Activated CD4-positive, alpha-beta T cell treated with anti-CD3 and anti-CD28 coated beads, Interleukin-2, amount 50 U/mL, for 4 hours (primary cell): ENCODE measurements around the gene PTMA.
"Not testable (repeated sequence)": the region's sequence is repeated elsewhere in the genome, so short reads cannot be mapped to it uniquely, and the experiment has no call there.

Experiments used
- DNase-seq, 2 experiments: peaks; one replicate each; pipeline ENCODE4 v3.0.0-alpha.2; 2020

Gene PTMA

DNA sequence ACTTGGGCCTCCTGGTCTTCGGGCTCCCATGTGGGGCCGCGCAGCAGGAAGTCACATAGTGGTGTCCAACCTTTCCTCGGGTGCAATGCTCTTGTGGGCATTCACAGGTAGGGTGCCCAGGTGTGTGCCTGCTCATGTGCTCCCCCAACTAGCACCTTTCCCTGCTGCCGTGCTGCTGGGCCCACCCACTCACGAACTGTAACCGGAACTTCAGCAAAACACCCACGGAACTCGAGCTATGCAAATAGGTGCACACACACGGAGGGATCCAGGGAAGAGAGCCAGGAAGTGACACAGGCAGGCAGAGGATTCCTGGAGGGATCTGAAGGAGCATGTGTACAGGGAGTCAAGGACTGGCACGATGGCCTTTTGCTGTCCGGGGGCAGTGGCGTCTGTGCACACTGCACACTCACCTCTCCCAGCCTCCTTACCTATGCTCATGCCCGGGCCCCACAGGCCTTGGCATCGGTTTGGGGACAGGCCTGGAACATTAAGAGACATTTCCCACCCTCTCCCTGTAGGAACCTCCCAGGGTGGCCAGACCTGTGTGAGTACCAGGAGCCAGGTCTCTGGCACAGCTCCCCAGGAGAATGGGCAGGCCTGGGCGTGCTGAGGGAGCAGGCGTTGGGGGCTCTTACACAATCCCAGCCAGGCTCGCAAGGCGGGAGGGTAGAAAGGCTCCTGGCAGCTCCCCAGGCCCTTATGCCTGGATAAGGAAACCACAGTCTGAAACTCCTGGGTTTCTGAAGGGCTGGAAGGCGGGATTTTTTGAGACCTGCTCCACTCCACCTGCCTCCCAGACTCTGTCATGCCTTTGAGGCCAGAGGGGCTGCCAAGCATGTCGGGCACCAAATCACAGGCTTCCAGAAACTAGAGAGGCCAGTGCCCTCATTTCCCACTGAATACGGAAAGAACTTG is 6.6 kb upstream of the PTMA start:
- DNase-seq = no peak

- no peak for DNase-seq
Observed at GRCh38 chr2:231704017-231704416, 4.3 kb upstream of the PTMA start.

DNA sequence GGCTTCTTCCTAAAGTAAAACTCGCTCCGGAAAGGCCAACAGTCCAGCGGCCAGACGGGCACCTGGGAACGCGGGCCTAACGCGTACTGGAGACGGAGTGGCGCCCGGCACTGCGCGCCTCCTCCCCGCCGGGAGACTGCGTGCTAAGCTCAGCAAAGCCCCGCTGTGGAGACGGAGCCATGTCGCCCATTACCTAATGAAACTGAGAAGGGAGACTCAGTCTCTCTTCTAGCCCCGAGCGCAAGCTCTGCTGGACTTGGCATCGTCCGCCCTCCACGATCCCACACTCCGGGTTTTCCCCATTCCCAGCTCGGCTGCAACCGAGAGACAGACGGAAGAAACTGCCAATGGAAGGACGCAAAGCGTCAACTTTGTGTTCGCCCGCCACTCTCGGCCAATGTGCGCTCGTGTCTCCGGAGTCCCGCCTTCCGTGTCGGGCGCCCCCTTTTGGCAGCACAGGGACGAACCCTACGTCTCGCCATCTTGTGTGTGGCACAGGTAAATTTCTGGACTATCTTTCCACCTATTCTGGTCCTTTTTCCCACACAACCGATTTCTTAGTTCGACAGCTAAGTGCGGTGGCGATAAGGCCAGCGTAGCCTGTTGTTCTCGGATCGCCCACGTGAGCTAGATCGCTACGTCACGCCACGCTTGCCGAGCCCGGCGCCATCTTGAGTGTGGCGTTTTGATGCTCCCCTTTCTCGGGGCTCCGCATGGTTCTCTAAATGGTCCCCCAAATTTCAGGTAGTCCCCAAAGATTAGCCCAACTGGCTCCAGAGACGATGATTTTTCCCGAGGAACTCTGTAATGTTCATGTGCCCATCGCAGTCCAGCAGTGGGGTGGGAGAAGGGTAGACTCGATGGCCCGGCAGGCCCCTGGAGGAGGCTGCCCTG is 1.3 kb upstream of the PTMA start:
- peak; percentile 95 for DNase-seq

- peak; percentile 39 to 46 for DNase-seq
Observed at GRCh38 chr2:231707625-231707926, 749 bp upstream of the PTMA start.

GRCh38 chr2:231708773-231709635 is 679 bp downstream of the PTMA start:
- peak; percentile 49 to 55 for DNase-seq

DNA sequence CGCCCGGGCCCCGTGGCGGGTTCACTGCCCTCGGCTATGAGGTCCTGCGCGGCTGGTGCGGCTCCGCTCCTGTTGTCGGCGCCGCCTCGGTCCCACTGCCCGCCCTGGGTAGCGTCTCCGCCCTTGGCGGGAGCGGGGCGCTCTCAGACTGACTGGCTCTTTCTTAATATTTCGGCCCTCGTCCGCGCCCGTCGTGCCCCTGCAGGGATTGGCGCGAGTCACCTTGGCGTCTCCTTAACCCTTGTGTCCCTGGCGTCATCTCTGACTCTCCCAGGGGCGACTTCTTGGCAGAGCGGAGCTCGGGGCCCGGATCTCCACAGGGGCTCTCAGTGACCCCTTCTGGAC is 1.3 kb downstream of the PTMA start:
- no peak for DNase-seq

- peak; percentile 70 to 75 for DNase-seq
Observed at GRCh38 chr2:231709981-231710798, 1.9 kb downstream of the PTMA start.

DNA sequence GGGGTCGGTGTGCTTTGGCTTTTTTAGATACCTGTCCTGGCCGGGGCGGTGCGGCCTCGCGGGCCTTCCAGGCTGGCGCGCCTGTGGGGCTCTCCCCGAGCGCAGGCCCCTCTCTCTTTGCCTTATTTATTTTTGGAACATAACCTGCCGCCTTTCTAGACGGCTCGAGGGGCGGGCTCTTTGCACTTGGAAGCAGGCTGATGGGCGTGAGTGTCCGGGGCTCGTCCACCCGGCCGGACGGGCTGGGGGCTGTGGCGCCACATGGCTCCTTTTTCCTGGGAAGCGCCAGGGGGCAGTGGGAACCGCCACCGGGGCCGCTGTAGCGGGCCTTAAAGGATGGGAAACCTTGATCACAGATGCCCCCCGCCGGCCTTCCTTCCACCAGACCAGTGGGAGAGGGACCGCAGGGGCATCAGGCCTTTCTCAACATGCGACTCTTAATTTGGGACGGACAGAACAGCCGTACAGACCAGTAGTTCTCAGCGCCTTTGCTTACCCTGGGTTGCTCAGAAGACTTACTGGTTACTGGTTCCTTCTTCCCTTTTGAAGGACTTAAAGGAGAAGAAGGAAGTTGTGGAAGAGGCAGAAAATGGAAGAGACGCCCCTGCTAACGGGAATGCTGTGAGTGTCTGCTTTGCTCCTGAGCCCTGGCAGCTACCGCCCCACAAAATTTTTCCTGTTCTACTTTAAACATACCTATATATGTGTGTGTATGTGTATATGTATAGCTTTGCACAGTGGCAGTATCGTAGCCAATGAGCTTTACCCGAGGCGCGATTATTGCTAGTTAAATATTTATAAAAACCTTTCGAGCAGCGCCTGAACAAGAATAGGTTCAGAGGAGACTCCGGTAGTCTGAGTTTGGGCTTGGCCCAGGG is 2.7 kb downstream of the PTMA start:
- peak in 1 of 2 experiments; percentile 12 for DNase-seq

DNA sequence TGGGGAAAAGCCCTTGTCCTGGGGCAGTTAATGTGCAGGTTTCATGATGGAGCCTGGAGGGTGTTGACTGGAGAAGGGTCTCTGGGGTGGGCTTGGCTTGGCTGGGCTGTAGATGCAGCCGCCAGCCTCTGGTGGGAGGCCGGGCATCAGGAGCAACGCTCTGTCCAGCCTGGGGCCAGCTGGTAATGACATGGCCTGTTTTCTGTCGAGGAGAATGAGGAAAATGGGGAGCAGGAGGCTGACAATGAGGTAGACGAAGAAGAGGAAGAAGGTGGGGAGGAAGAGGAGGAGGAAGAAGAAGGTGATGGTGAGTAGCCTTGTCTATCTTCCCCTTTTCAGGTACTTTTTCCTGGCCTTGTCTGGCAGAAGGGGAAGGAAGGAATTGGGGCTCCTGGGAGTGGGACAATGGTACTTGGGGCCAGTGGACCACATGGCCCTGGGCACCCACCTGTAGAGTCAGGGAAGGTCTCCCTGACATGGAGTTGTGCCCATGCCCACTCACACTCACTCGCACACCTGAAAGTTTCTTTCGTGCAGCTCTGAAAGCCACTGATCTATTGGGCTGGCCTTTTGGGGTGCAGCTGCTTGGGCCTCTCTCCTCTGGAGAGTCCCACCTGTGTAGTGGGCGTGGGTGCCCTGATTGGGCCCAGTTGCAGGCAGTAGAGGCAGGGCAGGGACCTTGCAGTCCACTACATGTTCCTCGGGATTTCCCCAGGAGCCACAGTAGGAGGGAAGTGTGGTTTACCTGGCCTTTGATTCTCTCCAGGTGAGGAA is 3.5 kb downstream of the PTMA start:
- no peak for DNase-seq

DNA sequence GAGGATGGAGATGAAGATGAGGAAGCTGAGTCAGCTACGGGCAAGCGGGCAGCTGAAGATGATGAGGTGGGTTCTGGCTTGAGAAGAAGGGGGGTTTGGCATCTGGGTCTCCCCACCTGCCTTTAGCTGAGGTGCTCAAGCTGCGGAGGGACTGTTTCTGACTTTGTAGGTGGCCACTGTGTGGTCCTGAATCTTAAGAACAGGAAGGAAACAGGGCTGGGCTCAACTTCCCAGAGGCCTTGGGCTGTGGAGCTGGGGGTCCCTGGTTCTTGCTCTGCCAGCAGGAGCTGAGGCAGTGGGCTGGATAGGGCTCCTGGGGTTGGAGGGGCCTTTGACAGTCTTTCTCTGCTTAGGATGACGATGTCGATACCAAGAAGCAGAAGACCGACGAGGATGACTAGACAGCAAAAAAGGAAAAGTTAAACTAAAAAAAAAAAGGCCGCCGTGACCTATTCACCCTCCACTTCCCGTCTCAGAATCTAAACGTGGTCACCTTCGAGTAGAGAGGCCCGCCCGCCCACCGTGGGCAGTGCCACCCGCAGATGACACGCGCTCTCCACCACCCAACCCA is 4.2 kb downstream of the PTMA start:
- DNase-seq = peak; percentile 47 to 56

DNA sequence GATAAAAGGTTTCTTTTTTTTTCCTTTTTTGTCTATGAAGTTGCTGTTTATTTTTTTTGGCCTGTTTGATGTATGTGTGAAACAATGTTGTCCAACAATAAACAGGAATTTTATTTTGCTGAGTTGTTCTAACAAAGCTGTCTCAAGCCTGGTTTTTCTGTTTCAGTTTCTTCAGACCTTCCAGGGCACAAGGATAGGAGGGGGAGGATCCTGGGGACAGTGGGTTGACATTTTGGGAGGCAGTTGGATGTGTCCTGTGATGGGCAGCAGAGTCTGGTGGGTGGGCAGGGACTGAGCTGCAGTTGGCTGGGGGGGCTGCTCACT is 5.0 kb downstream of the PTMA start:
- not testable (repeated sequence) for DNase-seq

GRCh38 chr2:231713730-231714638 is 5.7 kb downstream of the PTMA start:
- peak; percentile 84 to 86 for DNase-seq

DNA sequence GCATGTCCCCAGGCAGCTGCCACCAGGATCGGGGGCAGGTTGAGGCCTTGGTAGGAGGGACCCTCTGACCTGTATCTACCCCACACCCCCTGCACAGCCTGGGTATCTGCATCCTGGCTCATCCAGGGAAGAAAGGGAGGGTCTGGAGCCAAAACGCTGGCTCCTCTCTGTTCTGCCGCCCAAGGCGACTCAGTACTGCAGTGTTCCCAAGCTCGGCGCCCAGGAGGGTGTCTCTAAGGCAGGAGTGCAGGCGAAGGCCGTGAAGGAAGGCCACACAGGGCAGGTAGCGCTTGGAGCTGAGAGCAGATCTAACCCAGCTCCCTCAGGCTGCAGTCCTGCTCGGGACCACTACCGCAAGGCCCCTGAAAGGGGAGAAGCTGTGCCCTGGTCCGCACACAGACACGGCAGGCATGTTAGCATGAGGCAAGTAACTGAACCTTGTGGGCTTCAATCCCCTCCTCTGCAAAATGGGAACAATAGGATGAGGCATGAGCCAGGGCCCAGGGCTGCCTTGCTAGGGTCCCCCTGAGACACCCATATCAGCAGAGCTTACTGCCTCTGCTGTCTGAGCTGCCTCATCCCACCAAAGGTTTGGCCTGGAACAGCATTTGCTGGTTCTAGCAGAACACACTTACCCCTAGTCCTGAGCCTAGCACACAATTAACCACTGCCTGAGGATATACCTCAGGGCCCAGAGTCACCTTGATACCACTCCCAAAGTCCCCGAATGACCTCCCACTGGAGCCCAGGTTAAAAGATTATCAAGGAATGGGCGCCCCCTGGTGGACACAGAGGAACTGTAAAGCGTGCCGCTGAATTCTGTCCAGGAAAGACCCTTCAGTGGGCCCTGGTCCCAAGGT is 6.5 kb downstream of the PTMA start:
- peak; percentile 80 for DNase-seq

GRCh38 chr2:231715499-231715837 is 7.1 kb downstream of the PTMA start:
- no peak for DNase-seq

DNA sequence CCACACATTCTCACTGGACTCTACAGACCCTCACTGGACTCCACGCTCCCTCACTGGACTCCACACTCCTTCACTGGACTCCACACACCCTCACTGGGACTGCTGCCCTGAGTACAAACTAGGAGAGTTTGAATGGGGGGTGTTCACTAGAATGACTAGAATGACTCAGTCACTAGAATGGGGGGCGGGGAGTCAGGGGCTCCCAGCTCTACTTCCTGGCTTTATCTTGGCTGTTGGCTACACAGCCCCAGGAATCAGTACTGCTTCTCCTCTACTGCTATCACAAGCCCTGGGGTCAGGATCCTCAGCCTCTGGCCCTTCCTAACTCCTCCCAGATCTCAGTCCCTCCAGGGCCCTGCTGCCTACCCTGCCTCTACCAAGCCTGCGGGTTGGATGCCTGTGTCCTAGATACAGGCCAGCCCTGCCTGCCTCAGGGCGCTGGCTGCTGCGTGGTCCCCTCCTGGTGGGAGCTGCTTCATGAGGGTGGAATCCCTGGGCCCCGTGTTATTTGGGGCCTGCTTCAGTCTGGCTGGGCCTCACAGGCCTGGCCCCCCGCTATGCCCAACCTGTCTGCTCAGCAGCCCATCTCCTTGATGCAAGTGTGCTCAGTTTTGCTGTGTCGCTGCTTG is 7.8 kb downstream of the PTMA start:
- DNase-seq = no peak

DNA sequence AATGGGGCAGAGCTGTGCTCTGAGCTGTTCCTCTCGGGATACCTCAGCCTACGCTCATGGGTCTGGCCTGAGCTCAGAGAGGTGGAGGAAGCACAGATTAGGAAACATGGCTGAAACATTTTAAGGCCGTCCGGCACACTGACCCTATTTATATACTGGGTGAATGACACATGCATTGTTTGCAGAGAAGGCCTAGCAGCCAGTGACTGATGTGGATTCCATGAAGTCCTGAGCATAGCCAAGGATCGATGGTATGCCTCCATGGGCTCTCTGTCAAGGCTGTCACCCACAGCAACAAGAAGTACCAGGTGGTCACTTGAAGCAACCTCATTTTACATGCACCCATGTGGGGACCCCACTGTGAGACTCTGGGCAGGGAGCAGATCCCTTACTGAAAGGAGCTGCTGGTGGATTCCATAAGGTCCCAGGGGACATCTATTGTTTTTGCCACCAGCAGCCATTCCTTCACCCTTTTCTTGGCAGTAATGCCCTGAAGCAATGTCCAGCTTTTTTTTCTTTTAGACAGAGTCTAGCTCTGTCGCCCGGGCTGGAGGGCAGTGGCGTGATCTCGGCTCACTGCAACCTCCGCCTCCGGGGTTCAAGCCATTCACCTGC is 8.4 kb downstream of the PTMA start:
- no peak for DNase-seq
